Nephron (organoid): ENCODE measurements around the gene BUD23.

Experiments
- H3K27ac Mint-ChIP-seq, 3 experiments: 2 replicates each; pipeline ENCODE4 v1.8.0; 2020; ENCODE audit warnings: mixed read lengths in 3 of 3, mild to moderate bottlenecking in 2 of 3, moderate library complexity in 1 of 3
- H3K27me3 Mint-ChIP-seq: 2 replicates; pipeline ENCODE4 v1.8.0; 2021; ENCODE audit warnings: low read depth, mild to moderate bottlenecking, moderate library complexity, mixed read lengths
- H3K36me3 Mint-ChIP-seq: 2 replicates; pipeline ENCODE4 v1.8.0; 2020; ENCODE audit warnings: low read depth, mixed read lengths
- H3K4me1 Mint-ChIP-seq: 2 replicates; pipeline ENCODE4 v1.8.0; 2020; ENCODE audit warnings: mixed read lengths
- H3K4me3 Mint-ChIP-seq, 3 experiments: 2 replicates each; pipeline ENCODE4 v1.8.0; 2020; ENCODE audit warnings: mild to moderate bottlenecking in 3 of 3, mixed read lengths in 3 of 3, moderate library complexity in 2 of 3
- H3K9me3 Mint-ChIP-seq: 2 replicates; pipeline ENCODE4 v1.8.0; 2020; ENCODE audit warnings: mixed read lengths
- CTCF ChIP-seq, 3 experiments: fragments of 200-600 bp; sonication (generic); IDR thresholded peaks; one replicate each; pipeline ENCODE4 v1.5.0; 2021; ENCODE audit warnings: antibody characterized with exemption in 3 of 3; ENCODE audit not compliant: unreplicated experiment in 3 of 3

BUD23 gene

GRCh38 chr7:73644688-73645286 is 38.6 kb upstream of the BUD23 start:
- TF ChIP-seq CTCF (IDR thresholded peaks at IDR 0.05; ENCODE audit: unreplicated experiment in 3 of 3) = no peak
- H3K27me3 Mint-ChIP-seq = peaks cover 68% of the 10 kb centered on the region
- H3K9me3 Mint-ChIP-seq = no peaks in the 10 kb centered on the region
- no peak overlapping the region for H3K4me3 Mint-ChIP-seq
- H3K36me3 Mint-ChIP-seq = no peaks in the 10 kb centered on the region
- H3K27ac Mint-ChIP-seq = no peak overlapping the region
- H3K4me1 Mint-ChIP-seq = no peaks in the 10 kb centered on the region

- no peak overlapping the region for H3K27ac Mint-ChIP-seq
- no peaks in the 10 kb centered on the region for H3K36me3 Mint-ChIP-seq
- H3K4me3 Mint-ChIP-seq = no peak overlapping the region
- no peaks in the 10 kb centered on the region for H3K9me3 Mint-ChIP-seq
- no peaks in the 10 kb centered on the region for H3K4me1 Mint-ChIP-seq
- TF ChIP-seq CTCF (IDR thresholded peaks at IDR 0.05; ENCODE audit: unreplicated experiment in 3 of 3) = no peak
- H3K27me3 Mint-ChIP-seq = peaks cover 77% of the 10 kb centered on the region
Observed at GRCh38 chr7:73645643-73646174, 37.7 kb upstream of the BUD23 start.

GRCh38 chr7:73646785-73647724 is 36.3 kb upstream of the BUD23 start:
- H3K27me3 Mint-ChIP-seq = peaks cover 90% of the 10 kb centered on the region
- no peaks in the 10 kb centered on the region for H3K9me3 Mint-ChIP-seq
- no peak overlapping the region for H3K27ac Mint-ChIP-seq
- no peak for TF ChIP-seq CTCF (IDR thresholded peaks at IDR 0.05; ENCODE audit: unreplicated experiment in 3 of 3)
- H3K4me1 Mint-ChIP-seq = no peaks in the 10 kb centered on the region
- H3K4me3 Mint-ChIP-seq = peak overlapping the region in 2 of 3 experiments; percentile 46 to 53
- no peaks in the 10 kb centered on the region for H3K36me3 Mint-ChIP-seq

- Mint-ChIP-seq H3K27me3 (peaks cover 97% of the 10 kb centered on the region), H3K4me3 (peak overlapping the region; percentile 39 to 74 (median 73)), H3K27ac (no peak overlapping the region), H3K9me3 (no peaks in the 10 kb centered on the region), H3K4me1 (no peaks in the 10 kb centered on the region), H3K36me3 (no peaks in the 10 kb centered on the region)
- peak in 1 of 3 experiments; percentile 7 for TF ChIP-seq CTCF (IDR thresholded peaks at IDR 0.05; ENCODE audit: unreplicated experiment in 3 of 3)
Observed at GRCh38 chr7:73647725-73648592, 35.4 kb upstream of the BUD23 start.

- no peaks in the 10 kb centered on the region for H3K36me3 Mint-ChIP-seq
Observed at GRCh38 chr7:73648593-73649332, 34.6 kb upstream of the BUD23 start.

More at GRCh38 chr7:73648593-73649332, 34.6 kb upstream of the BUD23 start:
- Mint-ChIP-seq H3K27me3 (peaks cover 91% of the 10 kb centered on the region), H3K27ac (no peak overlapping the region), H3K4me3 (peak overlapping the region; percentile 39 to 74 (median 73)), H3K9me3 (no peaks in the 10 kb centered on the region), H3K4me1 (no peaks in the 10 kb centered on the region)
- no peak for TF ChIP-seq CTCF (IDR thresholded peaks at IDR 0.05; ENCODE audit: unreplicated experiment in 3 of 3)
